ENCODE results near the gene BTN1A1.

DNA sequence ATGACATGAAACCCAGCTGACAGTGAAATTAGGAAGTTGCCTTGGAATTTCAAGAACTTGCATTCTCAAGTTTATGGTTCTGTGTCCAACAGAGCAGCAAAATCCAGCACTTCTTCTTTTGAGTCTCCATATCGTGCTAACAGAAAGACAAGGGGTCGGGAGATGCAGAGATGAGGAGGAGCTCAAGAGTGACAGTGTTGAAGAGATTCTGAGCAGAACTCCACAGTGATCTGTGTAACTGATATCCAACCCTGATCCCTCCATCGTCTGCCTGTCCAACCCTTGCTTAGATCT, 21.2 kb upstream of the BTN1A1 start:
- TF ChIP-seq CTCF (IDR thresholded peaks at IDR 0.05; ENCODE audit: insufficient read depth, low read length, poor library complexity, severe bottlenecking): no peak
- TF ChIP-seq EZH2phosphoT487 (conservative IDR thresholded peaks at IDR 0.05; ENCODE audit: low read length): no peak
